Activated CD8-positive, alpha-beta T cell treated with anti-CD3 and anti-CD28 coated beads, Interleukin-2, amount 10 ng/mL, durations not matched to agents 7 days and 5 days (primary cell): ENCODE measurements around the gene MUC2. TPM values are rescaled to one million over a fixed set of nuclear protein-coding genes. Genes with fewer than 3 reads are reported as not detected.

Experiments used
- ATAC-seq: fragments of 150-1000 bp; cut with Tn5 transposase; one replicate; pipeline ENCODE4 v1.10.0; 2021; ENCODE audit warnings: moderate library complexity
- CTCF ChIA-PET: fragments of 350-600 bp; sonication (Branson Sonifier 250); formaldehyde crosslinking; loops from one replicate; lab custom pipeline; 2021; ENCODE audit warnings: antibody characterized with exemption; lab: Charles Lee
- POLR2A ChIA-PET: fragments of 350-600 bp; sonication (Branson Sonifier 250); formaldehyde crosslinking; loops from one replicate; lab custom pipeline; 2021; ENCODE audit warnings: antibody characterized with exemption; lab: Charles Lee
- DNase-seq: peaks from one replicate; pipeline ENCODE4 v3.0.0-alpha.2; 2020
- H3K27ac Mint-ChIP-seq: one replicate; pipeline ENCODE4 v1.8.0; 2021; ENCODE audit warnings: mild to moderate bottlenecking, mixed read lengths
- H3K27me3 Mint-ChIP-seq: one replicate; pipeline ENCODE4 v1.8.0; 2021; ENCODE audit warnings: low read depth, mixed read lengths
- H3K36me3 Mint-ChIP-seq: one replicate; pipeline ENCODE4 v1.8.0; 2021; ENCODE audit warnings: low read depth, mixed read lengths
- H3K4me1 Mint-ChIP-seq: one replicate; pipeline ENCODE4 v1.8.0; 2021; ENCODE audit warnings: low read depth, mixed read lengths
- H3K4me3 Mint-ChIP-seq: one replicate; pipeline ENCODE4 v1.8.0; 2021; ENCODE audit warnings: mild to moderate bottlenecking, mixed read lengths
- H3K9me3 Mint-ChIP-seq: one replicate; pipeline ENCODE4 v1.8.0; 2022; ENCODE audit warnings: mixed read lengths; ENCODE audit not compliant: insufficient read depth
- total RNA-seq, 2 experiments: library from RNA; stranded (reverse); gene quantifications; one replicate each; pipeline ENCODE4 v1.2.3, GENCODE V29; 2021

Gene MUC2
- total RNA-seq, 2 experiments from 2014 or later: not detected

DNA sequence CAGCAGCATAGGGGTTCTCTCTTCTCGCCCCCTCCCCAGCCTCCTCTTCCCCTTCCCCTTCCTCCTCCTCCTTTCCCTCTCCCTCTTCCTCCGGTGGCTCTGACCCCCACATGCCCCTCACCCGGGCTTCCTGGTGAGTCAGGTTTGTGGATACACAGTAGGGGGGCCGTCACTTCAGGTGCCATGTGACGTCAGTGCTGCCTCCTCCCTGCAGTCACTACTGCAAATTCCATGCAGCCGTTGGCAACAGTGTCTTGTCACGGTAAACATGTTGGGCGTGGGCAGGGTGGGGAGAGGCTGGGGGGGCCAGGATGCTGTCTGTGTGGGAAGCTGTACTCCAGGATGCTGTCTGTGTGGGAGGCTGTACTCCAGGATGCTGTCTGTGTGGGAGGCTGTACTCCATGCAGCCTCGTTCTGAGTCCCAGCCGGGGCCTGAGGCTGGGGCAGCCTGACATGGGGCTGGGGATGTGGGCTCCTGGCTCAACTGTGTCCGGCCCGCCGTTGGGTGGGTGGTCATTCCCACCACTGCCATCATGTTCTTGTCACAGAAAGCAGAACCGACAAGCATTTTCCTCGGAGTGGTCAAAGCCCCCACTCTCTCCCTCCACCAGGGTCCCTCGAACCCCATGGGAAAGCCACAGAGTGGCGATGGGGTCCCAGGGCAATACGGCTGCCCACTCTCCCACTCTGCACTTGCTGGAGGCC lies 2.4 kb upstream of the MUC2 start:
- H3K4me3 Mint-ChIP-seq: no peak overlapping the region
- ATAC-seq (no peak), DNase-seq (no peak)
- ChIA-PET POLR2A (no interaction called here), CTCF (no interaction called here)
- no peak overlapping the region for H3K27ac Mint-ChIP-seq
- H3K9me3 Mint-ChIP-seq: no peaks in the 10 kb centered on the region
- H3K27me3 Mint-ChIP-seq: peaks cover 3% of the 10 kb centered on the region
- H3K4me1 Mint-ChIP-seq: no peaks in the 10 kb centered on the region
- H3K36me3 Mint-ChIP-seq: no peaks in the 10 kb centered on the region

DNA sequence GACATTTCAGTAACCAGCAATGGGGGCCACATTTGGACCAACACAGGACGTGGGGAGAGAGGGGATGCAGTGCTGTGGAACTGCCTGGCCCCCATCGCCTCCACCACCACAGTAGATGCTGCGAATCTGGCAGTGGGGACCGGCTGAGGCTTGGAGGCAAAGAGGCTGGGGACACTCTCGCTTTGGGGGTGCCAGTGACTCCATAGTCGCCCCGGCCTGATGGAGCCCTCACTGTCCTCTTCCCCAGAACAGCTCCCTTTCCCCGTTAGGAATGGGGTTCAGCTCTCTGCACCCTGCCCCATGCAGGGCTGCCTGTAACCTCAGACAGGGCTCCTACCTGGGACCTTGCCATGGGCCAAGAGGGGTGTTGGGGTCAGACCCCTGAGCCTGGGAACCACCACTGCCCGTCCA lies 1.8 kb upstream of the MUC2 start:
- no peak overlapping the region for H3K4me3 Mint-ChIP-seq
- no peak for DNase-seq
- H3K9me3 Mint-ChIP-seq: no peaks in the 10 kb centered on the region
- ATAC-seq: no peak
- POLR2A ChIA-PET: no interaction called here
- no peak overlapping the region for H3K27ac Mint-ChIP-seq
- CTCF ChIA-PET: no interaction called here
- H3K36me3 Mint-ChIP-seq: no peaks in the 10 kb centered on the region
- no peaks in the 10 kb centered on the region for H3K4me1 Mint-ChIP-seq
- H3K27me3 Mint-ChIP-seq: peaks cover 2% of the 10 kb centered on the region

DNA sequence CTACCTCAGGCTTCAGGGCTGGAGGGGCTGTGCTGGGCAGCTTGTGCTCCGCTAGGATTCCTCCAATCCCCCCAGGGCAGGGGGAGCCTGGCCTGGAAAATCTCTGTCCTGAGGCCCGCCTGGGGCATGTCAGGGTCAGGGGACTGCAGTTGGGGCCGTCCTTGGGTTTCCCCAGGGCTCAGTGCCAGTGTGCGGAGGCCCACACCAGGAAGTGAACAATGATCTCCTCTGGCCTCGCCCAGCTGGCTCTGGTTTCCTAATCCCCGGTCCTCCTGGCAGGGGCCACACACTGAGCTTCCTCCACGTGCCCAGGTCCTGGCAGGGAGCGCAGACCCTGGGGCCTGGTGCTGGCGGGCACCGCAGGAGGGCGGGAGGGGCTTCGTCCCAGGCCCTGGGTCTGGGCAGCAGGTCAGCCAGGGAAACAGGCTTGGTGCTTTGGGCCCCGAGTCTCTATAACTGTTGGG lies 1.4 kb upstream of the MUC2 start:
- Mint-ChIP-seq H3K27me3 (no peaks in the 10 kb centered on the region), H3K9me3 (no peaks in the 10 kb centered on the region), H3K27ac (no peak overlapping the region), H3K36me3 (no peaks in the 10 kb centered on the region), H3K4me1 (no peaks in the 10 kb centered on the region), H3K4me3 (no peak overlapping the region)
- DNase-seq (no peak), ATAC-seq (no peak)
- POLR2A ChIA-PET: no interaction called here
- CTCF ChIA-PET: no interaction called here

DNA sequence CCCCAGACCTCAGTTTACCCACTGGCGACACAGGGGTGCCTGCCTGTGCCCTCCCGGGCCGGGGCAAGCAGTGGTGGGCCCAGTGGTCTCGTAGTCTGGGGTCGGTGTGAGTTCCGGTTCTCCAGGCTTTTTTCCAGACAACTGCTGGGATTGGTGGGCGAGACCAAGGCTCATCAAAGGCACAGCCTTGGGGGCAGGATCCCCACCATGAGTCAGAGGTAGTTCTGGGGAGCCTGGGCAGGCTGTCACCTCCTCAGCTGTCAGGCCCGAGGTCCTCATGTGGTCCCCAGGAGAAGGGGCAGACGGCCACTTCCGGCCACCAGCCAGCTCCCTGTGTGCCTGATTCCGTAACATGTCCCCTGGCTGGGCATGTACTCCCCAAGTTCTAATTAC lies 827 bp upstream of the MUC2 start:
- Mint-ChIP-seq H3K4me3 (no peak overlapping the region), H3K27me3 (no peaks in the 10 kb centered on the region), H3K36me3 (no peaks in the 10 kb centered on the region), H3K9me3 (no peaks in the 10 kb centered on the region), H3K27ac (no peak overlapping the region), H3K4me1 (no peaks in the 10 kb centered on the region)
- ChIA-PET CTCF (no interaction called here), POLR2A (no interaction called here)
- DNase-seq (no peak), ATAC-seq (no peak)

DNA sequence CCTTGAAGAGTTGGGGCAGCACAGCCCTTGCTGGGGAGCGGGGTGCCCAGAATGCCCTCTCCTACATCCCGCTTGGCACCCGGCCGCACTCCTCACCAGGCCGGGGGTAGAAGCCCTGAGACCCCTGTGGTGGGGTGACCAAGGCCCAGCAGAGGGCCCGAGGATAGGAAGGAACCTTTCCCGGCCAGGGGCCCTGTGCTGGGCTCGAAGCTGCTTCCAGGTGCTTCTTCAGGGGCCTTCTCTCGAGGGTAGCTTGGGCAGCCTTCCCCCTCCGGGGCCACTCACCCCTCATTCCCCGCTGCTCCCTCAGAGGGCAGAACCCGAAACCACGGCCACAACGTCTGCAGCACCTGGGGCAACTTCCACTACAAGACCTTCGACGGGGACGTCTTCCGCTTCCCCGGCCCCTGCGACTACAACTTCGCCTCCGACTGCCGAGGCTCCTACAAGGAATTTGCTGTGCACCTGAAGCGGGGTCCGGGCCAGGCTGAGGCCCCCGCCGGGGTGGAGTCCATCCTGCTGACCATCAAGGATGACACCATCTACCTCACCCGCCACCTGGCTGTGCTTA lies 752 bp downstream of the MUC2 start:
- Mint-ChIP-seq H3K36me3 (no peaks in the 10 kb centered on the region), H3K9me3 (no peaks in the 10 kb centered on the region), H3K4me1 (no peaks in the 10 kb centered on the region), H3K27me3 (no peaks in the 10 kb centered on the region), H3K27ac (no peak overlapping the region), H3K4me3 (no peak overlapping the region)
- ChIA-PET POLR2A (no interaction called here), CTCF (no interaction called here)
- no peak for DNase-seq
- ATAC-seq: no peak

DNA sequence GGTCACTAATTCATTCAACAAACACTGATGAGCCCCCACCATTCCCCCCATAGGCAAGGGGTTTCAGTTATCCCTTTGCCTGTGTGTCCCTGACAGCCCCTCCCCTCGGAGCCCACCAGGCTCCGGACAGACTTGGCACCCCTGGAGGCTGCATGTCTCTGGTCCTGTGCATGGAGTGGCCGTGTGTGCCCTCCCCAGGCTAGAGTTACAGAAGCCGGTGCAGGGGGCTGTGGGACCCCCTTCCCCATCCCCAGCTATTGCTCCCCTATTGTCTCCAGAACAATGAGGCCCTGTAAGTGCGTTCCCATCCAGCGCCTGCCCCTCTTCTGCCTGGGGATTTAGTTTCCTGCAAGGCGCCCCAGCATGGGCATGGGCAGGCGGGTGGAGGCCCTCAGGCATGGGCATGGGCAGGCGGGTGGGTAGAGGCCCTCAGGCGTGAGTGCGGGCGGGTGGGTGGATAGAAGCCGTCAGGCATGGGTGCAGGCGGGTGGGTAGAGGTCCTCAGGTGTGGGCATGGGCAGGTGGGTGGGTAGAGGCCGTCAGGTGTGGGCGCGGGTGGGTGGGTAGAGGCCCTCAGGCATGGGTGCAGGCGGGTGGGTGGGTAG lies 1.5 kb downstream of the MUC2 start:
- no peaks in the 10 kb centered on the region for H3K27me3 Mint-ChIP-seq
- H3K27ac Mint-ChIP-seq: no peak overlapping the region
- CTCF ChIA-PET: no interaction called here
- POLR2A ChIA-PET: no interaction called here
- H3K4me1 Mint-ChIP-seq: no peaks in the 10 kb centered on the region
- no peak for ATAC-seq
- H3K4me3 Mint-ChIP-seq: no peak overlapping the region
- no peaks in the 10 kb centered on the region for H3K9me3 Mint-ChIP-seq
- no peak for DNase-seq
- no peaks in the 10 kb centered on the region for H3K36me3 Mint-ChIP-seq

DNA sequence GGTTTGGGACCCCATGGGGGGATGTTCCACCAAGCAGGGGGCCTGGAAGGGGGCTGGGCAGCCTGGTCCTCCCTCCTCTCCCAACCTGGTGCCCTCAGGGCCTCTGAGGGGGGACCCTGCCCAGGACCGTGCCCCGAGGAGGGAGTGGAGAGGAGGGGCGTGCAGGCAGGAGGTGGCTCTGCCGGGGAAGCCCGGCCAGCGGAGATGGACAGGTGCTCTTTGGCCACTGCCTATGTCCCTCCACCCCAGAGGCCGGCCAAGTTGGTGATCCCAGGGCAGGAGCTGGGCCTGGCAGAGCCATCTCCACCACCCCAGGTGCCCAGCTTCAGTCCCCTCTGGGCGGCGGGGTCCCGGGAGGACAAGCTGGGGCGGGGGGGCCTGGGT lies 2.4 kb downstream of the MUC2 start:
- DNase-seq (no peak), ATAC-seq (no peak)
- ChIA-PET POLR2A (no interaction called here), CTCF (no interaction called here)
- Mint-ChIP-seq H3K27ac (no peak overlapping the region), H3K4me3 (no peak overlapping the region), H3K27me3 (no peaks in the 10 kb centered on the region), H3K9me3 (no peaks in the 10 kb centered on the region), H3K4me1 (no peaks in the 10 kb centered on the region), H3K36me3 (no peaks in the 10 kb centered on the region)

DNA sequence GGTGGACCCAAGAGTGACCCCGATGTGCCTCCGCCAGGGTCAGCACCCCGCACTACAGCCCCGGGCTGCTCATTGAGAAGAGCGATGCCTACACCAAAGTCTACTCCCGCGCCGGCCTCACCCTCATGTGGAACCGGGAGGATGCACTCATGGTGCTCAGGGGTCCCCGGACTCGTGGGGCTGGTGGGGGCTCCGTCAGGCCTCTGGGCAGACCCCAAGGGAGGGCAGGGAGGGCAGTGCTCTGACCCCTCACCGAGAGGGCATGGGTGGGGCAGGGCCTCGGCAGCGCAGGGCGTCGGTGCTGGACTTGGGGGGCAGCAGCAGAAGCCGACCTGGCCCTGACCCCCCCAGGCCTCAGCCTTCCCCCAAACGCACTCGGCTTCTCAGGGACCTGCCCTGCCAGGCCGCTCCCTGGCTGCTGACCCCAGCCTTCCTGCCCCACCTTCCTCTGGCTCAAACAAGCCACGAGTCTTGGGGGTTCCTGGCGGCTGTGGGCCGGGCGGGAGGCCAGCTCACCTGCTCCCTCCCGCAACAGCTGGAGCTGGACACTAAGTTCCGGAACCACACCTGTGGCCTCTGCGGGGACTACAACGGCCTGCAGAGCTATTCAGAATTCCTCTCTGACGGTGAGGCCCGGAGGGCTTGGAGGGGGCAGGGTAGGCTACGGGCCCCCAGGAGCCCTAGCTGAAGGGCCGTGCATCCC lies 2.9 kb downstream of the MUC2 start:
- H3K4me3 Mint-ChIP-seq: no peak overlapping the region
- ATAC-seq (no peak), DNase-seq (no peak)
- no peak overlapping the region for H3K27ac Mint-ChIP-seq
- H3K4me1 Mint-ChIP-seq: no peaks in the 10 kb centered on the region
- POLR2A ChIA-PET: no interaction called here
- CTCF ChIA-PET: no interaction called here
- H3K36me3 Mint-ChIP-seq: no peaks in the 10 kb centered on the region
- H3K9me3 Mint-ChIP-seq: no peaks in the 10 kb centered on the region
- H3K27me3 Mint-ChIP-seq: no peaks in the 10 kb centered on the region

DNA sequence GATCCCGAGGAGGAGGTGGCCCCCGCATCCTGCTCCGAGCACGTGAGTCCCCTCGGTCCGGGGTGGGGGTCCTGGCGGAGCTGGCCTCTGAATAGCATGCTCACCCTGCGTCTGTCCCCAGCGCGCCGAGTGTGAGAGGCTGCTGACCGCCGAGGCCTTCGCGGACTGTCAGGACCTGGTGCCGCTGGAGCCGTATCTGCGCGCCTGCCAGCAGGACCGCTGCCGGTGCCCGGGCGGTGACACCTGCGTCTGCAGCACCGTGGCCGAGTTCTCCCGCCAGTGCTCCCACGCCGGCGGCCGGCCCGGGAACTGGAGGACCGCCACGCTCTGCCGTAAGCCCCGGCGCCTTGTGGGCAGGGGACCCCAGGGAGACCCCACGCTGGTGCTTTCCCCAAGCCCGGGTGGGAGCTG lies 3.5 kb downstream of the MUC2 start:
- ATAC-seq: no peak
- H3K4me3 Mint-ChIP-seq: no peak overlapping the region

DNA sequence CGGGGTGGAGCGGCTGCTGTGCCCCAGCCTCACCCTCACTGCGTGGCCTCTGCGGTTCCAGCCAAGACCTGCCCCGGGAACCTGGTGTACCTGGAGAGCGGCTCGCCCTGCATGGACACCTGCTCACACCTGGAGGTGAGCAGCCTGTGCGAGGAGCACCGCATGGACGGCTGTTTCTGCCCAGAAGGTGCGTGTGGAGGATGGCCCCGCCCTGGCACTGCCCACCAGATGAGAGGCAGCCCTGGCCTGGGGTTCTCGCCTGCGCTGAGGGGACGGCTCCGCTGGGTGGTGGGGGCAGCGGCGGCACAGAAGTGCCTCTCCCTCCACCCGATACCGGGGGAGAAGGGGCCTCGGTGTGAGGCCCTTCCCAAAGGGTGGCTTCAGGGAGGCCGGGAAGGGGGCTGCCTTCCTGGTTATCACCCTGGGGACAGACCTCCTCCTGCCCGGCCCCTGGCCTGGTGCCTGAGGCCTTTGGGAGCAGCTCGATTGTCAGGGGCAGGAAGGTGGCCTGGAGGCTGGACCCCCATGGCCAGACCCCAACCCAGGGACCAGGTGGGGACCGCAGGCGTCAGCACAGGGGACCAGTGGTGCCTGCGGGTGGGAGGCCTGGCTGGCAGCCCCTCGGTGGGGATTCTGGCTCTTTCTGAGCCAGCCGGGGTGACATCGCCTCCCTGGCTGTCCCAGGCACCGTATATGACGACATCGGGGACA lies 7.1 kb downstream of the MUC2 start:
- no peak overlapping the region for H3K4me3 Mint-ChIP-seq
- POLR2A ChIA-PET: no interaction called here
- ATAC-seq: no peak
- CTCF ChIA-PET: no interaction called here
- H3K36me3 Mint-ChIP-seq: no peaks in the 10 kb centered on the region
- no peaks in the 10 kb centered on the region for H3K9me3 Mint-ChIP-seq
- H3K27ac Mint-ChIP-seq: no peak overlapping the region
- no peaks in the 10 kb centered on the region for H3K27me3 Mint-ChIP-seq
- DNase-seq: no peak
- H3K4me1 Mint-ChIP-seq: no peaks in the 10 kb centered on the region

More for the DNA sequence above, 3.5 kb downstream of the MUC2 start:
- H3K9me3 Mint-ChIP-seq: no peaks in the 10 kb centered on the region
- no peaks in the 10 kb centered on the region for H3K4me1 Mint-ChIP-seq
- no peak for DNase-seq
- H3K36me3 Mint-ChIP-seq: no peaks in the 10 kb centered on the region
- H3K27me3 Mint-ChIP-seq: no peaks in the 10 kb centered on the region
- POLR2A ChIA-PET: no interaction called here
- CTCF ChIA-PET: no interaction called here
- no peak overlapping the region for H3K27ac Mint-ChIP-seq

DNA sequence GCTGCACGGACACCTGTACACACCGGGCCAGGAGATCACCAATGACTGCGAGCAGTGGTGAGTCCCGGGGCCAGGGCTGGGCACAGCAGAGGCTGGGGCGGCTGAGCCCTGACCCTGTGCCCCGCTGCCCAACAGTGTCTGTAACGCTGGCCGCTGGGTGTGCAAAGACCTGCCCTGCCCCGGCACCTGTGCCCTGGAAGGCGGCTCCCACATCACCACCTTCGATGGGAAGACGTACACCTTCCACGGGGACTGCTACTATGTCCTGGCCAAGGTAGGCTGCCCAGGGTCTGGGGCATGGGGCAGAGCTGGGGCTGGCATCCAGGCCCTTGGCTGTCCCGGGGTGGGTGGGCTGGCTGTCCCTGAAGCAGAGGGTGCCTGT lies 7.7 kb downstream of the MUC2 start:
- Mint-ChIP-seq H3K27me3 (no peaks in the 10 kb centered on the region), H3K4me3 (no peak overlapping the region), H3K9me3 (no peaks in the 10 kb centered on the region), H3K36me3 (no peaks in the 10 kb centered on the region), H3K4me1 (no peaks in the 10 kb centered on the region), H3K27ac (no peak overlapping the region)
- DNase-seq (no peak), ATAC-seq (no peak)
- POLR2A ChIA-PET: no interaction called here
- CTCF ChIA-PET: no interaction called here
